Stimulated activated CD8-positive, alpha-beta memory T cell treated with anti-CD3 and anti-CD28 coated beads, Interleukin-4, amount 100 ng/mL, for 4 hours (primary cell): ENCODE measurements around the gene NPIPA1.
"Not testable (repeated sequence)": the region's sequence is repeated elsewhere in the genome, so short reads cannot be mapped to it uniquely, and the experiment has no call there.

ENCODE experiments used
- DNase-seq, 2 donors: peaks; one replicate each; pipeline ENCODE4 v3.0.0-alpha.2; 2020; ENCODE audit warnings: low read depth in 2 of 2, low spot score in 1 of 2

Gene NPIPA1

DNA sequence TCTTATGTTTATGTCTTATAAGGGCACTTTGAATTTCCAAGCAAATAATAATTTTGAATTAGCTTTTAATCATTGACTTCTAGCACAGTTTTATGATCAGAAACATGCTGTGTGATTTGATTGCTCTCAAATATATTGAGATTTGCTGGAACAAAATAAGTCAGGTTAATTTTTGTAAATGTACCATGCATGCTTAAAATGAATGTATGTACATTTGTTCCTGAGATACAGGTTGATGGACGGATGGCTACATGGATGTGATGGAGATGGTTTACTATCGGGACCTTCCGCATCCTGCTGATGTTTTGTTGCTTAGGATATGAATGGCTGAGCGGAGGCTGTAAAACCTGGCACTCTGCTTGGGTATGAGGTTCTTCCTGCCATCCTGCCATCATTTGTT lies at the start of gene NPIPA1:
NPIPA1 (plus strand) TSS at position 301 of the 400 bp plus-strand sequence; CDS start at position 301, 0 bp downstream.
- DNase-seq, result not testable (repeated sequence)

DNA sequence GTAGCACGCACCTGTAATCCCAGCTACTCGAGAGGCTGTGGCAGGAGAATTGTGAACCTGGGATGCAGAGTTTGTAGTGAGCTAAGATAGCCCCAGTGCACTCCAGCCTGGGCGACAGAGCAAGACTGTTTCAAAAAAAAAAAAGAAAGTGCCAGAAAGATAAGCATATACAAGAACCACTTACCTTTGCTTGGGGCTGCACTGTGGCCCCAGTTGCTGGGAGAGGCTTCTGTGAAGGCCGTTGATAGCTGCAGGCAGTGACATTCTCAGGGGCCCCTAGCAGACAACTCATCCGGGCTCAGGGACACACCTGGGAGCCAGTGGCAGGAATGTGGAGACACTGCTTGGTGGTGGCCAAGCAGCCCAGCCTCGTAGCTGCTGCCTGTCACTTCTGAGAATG lies 45.1 kb upstream of the NPIPA1 start:
- not testable (repeated sequence) for DNase-seq

DNA sequence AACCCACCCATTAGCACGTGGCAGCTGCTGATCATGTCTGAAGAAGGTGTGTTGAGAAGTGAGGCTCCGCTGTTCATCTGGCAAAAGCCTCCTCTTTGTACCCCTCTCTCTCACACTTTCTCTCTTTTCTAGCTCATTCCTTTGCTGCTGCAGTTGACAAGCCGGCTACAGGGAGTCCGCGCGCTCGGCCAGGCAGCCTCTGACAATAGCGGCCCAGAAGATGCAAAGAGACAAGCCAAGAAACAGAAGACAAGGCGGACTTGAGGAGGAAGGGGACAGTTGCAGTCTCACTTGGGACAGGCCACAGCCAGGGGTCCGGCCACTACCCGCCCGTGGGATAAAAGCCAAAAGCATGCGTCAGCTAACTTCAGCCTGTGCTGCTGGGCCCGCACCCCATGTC lies 41.9 kb upstream of the NPIPA1 start:
- DNase-seq, result not testable (repeated sequence)

DNA sequence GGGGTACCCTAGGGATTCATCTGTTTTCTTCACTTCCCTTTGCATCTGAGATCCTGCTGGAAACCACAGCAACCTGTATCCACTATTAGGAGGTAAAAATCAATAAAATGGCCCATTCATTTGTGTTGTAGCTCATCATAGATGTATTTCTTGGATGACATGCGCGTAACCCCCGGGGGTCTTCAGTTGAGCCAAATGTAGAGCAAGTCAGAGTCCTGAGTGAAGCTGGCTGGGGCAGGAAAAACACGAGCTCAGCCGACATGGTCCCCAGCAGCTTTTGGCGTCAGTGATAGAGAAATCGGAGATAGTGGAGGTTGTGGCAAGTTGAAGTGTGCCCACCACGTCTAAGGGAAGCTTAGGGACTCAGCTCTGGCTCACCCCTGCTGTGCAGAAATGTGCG lies 41.2 kb upstream of the NPIPA1 start:
- not testable (repeated sequence) for DNase-seq

DNA sequence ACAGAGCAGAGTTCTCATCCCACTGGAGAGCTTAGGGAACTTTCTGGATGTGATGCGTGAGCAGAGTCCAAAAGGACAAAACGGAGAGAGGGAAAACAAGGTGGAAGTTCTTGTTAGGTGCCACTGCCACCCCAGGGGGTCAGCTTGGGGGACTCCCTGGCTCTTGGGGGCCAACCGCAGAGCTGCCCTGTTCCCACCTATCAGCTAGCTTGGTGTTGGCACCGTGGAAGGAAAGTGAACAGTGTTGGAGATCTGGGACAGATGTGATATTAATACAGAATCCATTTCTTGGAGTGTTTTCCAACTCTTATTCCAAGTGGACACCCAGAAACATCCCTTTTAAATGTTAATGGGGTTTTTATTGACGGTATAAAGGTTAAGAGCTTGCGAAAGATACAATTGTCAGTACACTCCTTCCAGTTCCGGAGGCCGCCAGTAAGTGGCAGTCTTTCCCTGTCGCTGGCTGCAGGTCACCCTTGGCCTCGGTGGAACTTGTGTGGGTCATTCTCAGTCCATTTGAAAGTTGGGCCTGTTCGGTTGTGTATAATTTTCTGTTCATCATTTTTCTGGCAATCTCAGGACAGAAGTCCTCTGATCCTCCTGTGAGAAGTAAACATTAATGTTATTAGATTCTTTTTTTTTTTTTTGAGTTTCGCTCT lies 40.1 kb upstream of the NPIPA1 start:
- DNase-seq, result not testable (repeated sequence)

DNA sequence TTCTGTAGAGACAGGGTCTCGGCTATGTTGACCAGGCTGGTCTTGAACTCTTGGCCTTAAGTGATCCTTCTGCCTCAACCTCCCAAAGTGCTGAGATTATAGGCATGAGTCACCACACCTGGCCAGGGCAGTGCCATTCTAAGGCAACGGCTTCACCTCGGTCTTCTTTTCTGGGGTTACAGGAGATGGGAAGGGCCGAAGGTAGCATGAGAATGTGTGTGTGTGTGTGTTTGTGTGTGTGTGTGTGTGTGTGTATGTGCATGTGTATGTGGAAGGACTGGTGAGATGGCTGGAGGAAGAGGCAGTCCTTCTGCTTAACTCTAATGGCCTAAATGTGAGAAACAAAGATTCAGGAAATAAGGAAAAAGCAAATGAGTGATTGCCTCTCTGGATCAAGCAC lies 39.1 kb upstream of the NPIPA1 start:
- not testable (repeated sequence) for DNase-seq

DNA sequence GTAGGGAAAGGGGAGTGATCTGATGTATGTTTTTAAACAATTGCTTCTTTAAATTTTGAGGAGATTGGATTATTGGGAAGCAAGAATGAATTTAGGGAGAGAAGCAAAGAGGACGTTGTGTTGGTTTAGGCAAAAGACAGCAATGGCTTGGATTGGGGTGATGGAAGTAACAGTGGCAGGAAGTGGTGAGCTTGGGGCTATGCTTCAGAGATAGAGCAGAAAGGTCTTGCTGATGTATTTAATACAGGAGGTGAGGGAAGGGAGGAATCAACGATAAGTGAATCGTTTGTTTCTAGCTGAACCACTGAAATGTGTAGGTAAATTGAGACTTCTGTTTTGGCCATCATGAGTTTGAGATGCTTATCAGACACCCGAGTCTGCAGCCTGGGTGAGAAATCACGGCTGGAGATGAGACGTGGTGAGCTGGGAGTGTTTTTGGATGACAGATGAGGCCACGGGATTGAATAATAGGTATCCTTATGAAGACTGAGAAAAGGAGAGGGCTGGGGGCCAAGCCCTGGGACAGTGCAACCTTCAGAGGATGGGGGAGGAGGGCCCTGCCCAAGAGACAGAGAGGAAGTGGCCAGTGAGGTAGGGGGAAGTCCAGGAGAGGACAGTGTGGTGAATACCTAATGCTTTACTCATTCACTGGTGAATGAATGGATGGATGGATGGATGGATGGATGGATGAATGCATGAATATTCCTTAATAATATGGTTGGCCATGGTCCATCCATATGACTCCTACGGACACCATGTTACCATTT lies 33.9 kb upstream of the NPIPA1 start:
- DNase-seq, result not testable (repeated sequence)

DNA sequence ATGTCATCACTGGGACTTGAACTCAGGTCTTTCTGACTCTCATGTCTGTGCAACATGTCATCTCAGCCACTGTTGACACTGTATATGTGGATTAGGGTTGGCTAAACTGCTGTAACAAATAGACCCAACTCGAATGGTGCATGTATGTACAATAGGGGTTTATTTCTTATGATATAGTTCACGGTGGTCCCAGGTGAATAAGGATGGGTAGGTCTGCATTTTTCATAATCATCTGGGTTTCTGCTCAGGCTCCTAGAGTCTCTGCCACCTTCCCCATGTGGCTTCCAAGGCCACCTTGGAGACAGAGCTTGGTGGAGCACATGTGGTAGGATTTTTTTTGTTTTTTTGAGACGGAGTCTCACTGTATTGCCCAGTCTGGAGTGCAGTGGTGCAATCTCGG lies 27.5 kb upstream of the NPIPA1 start:
- DNase-seq, result not testable (repeated sequence)

DNA sequence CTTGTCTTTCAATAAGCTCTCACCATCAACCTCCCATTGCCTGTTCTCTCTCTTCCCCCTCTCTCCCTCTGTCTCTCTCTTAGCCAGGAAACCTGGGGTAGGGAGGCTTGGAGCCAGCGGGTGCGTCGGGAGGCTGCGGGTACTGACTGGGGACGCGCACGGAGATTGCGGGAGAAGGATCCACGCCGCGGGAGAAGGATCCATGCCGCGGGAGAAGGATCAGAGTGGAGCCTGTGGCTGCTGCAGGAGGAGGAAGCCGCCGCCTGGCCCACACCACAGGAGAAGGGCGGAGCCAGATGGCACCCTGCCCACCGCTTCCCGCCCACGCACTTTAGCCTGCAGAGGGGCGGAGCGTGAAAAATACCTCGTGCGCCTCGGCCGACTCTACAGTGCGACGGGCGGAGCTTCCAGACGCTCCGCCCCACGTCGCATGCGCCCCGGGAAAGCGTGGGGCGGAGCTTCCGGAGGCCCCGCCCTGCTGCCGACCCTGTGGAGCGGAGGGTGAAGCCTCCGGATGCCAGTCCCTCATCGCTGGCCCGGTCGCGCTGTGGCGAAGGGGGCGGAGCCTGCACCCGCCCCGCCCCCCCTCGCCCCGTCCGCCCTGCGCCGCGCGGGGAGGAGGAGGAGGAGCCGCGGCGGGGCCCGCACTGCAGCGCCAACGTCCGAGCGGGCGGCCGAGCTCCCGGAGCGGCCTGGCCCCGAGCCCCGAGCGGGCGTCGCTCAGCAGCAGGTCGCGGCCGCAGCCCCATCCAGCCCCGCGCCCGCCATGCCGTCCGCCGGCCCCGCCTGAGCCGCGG lies 26.2 kb upstream of the NPIPA1 start:
- DNase-seq, result not testable (repeated sequence)

DNA sequence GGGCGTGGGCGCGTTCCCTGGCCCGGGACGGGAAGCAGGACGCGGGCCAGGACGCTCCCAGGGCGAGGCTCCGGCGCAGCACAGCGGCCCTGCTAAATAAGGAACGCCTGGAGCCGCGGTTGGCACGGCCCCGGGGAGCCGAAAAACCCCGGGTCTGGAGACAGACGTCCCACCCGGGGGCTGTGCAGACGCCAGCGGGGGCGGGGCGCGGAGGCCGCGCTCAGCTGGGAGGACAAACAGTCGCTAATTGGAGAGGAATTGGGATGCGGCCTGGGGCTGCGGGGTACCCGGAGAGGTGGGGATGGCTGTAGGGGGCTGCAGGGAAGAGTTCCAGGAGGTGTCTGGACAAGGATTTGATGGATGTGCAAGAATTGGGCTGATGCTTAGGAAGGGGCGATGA lies 25.3 kb upstream of the NPIPA1 start:
- peak in 1 of 2 donors; percentile 20 for DNase-seq

DNA sequence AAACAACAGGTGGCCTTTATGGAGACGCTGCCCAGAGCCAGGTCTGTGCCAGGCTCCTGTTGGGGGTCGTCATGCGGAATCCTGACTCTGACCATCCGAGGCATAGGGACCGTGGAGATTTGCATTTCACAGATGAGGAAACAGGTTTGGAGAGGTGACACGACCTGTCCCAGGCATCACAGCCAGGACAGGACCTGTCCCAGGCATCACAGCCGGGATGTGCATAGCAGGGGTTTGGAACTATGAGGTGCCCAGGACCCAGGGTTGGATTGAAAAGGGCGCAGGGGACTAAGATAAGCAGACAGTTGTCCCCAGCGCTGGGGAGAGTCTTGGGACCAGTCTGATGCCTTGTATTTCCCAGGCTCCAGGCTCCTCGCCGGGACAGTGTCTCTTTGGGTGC lies 24.7 kb upstream of the NPIPA1 start:
- not testable (repeated sequence) for DNase-seq

DNA sequence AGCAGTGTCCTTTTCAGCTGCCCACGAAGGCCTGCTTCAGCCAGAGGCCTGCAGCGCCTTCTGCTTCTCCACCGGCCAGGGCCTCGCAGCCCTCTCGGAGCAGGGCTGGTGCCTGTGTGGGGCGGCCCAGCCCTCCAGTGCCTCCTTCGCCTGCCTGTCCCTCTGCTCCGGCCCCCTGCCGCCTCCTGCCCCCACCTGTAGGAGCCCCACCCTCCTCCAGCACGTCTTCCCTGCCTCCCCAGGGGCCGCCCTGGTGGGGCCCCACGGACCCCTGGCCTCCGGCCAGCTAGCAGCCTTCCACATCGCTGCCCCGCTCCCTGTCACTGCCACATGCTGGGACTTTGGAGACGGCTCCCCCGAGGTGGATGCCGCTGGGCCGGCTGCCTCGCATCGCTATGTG lies 18.7 kb upstream of the NPIPA1 start:
- DNase-seq, result not testable (repeated sequence)

DNA sequence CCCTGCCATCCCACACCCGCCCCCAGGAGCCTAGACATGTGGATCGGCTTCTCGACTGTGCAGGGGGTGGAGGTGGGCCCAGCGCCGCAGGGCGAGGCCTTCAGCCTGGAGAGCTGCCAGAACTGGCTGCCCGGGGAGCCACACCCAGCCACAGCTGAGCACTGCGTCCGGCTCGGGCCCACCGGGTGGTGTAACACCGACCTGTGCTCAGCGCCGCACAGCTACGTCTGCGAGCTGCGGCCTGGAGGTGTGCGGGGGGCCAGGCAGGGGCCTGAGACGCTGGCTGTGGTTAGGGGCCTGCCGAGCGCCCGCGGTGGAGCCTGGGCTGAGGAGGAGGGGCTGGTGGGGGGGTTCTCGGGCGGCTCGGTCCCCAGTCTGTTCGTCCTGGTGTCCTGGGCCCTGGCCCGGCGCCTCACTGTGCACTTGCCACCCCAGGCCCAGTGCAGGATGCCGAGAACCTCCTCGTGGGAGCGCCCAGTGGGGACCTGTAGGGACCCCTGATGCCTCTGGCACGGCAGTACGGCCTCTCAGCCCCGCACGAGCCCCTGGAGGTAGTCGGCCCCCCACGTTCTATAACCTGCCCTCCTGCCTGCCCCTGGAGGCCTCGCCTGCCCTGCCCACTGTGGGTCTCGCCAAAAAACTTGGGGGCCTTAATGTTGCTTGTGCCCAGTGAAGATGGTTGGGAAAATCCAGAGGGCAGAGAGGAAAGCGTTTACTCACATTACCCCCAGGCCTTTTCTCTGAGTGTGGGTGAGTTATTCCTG lies 17.2 kb upstream of the NPIPA1 start:
- not testable (repeated sequence) for DNase-seq

DNA sequence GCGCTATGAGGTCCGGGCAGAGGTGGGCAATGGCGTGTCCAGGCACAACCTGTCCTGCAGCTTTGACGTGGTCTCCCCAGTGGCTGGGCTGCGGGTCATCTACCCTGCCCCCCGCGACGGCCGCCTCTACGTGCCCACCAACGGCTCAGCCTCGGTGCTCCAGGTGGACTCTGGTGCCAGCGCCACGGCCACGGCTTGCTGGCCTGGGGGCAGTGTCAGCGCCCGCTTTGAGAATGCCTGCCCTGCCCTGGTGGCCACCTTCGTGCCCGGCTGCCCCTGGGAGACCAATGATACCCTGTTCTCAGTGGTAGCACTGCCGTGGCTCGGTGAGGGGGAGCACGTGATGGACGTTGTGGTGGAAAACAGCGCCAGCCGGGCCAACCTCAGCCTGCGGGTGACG lies 15.0 kb upstream of the NPIPA1 start:
- DNase-seq, result not testable (repeated sequence)

DNA sequence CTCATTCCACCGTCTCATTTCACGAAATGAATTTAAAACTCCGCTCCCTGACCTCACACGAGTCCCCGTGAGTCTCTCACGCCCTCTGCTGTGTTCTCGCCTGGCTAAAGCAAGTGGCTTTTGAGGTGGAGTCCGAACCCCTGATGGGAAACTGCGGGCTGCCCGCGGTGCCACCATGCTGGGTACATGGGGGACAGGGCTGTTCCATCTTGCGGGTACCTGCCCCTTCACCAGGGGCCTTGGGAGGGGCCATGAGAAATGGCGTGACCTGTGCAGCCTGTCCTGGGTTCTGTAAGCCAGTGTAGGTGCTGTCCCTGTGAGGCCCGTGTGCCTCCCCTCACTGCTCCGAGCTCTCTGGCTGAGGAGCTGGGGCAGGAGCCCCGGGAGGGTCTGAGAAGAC lies 14.3 kb upstream of the NPIPA1 start:
- not testable (repeated sequence) for DNase-seq

DNA sequence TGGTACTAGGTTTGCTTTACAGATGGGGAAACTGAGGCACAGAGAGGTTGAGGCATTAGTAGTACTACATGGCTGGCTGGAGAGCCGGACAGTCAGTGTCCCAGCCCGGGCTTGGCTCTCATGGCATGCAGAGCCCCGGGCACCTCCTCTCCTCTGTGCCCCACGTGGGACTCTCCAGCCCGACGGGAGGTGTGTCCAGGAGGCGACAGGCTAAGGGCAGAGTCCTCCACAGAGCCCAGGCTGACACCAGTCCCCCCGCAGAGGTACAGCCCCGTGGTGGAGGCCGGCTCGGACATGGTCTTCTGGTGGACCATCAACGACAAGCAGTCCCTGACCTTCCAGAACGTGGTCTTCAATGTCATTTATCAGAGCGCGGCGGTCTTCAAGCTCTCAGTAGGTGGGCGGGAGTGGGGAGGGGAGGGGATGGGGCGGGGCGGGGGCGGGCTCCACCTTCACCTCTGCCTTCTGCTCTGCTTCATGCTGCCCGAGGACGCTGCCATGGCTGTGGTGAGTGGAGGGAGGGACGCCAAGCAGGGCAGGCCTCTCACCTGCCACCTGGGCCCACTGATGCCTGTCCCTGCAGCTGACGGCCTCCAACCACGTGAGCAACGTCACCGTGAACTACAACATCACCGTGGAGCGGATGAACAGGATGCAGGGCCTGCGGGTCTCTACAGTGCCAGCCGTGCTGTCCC lies 13.7 kb upstream of the NPIPA1 start:
- DNase-seq, result not testable (repeated sequence)

DNA sequence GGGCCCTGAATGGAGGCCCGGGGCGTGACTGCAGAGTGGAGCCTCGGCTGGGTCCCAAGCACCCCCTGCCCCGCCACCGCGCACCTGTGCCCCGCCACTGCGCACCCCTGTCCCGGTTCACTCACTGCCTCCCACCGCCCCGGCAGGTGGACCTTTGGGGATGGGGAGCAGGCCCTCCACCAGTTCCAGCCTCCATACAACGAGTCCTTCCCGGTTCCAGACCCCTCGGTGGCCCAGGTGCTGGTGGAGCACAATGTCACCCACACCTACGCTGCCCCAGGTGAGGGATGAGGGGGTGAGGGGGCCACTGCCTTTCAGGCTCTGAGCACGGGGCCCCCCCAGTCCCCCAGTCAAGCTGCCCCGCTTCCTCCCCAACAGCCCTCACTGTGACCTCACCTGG lies 12.9 kb upstream of the NPIPA1 start:
- DNase-seq, result not testable (repeated sequence)

DNA sequence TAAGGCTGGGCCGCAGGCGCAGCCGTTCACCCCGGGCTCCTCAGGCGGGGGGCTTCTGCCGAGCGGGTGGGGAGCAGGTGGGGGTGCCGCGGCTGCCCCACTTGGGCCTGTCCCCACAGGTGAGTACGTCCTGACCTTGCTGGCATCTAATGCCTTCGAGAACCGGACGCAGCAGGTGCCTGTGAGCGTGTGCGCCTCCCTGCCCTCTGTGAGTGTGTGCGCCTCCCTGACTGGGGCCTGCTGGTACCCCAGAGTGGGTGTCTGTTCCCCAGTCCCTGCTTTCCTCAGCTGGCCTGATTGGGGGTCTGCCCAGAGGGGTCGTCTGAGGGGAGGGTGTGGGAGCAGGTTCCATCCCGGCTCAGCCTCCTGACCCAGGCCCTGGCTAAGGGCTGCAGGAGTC lies 12.3 kb upstream of the NPIPA1 start:
- not testable (repeated sequence) for DNase-seq

DNA sequence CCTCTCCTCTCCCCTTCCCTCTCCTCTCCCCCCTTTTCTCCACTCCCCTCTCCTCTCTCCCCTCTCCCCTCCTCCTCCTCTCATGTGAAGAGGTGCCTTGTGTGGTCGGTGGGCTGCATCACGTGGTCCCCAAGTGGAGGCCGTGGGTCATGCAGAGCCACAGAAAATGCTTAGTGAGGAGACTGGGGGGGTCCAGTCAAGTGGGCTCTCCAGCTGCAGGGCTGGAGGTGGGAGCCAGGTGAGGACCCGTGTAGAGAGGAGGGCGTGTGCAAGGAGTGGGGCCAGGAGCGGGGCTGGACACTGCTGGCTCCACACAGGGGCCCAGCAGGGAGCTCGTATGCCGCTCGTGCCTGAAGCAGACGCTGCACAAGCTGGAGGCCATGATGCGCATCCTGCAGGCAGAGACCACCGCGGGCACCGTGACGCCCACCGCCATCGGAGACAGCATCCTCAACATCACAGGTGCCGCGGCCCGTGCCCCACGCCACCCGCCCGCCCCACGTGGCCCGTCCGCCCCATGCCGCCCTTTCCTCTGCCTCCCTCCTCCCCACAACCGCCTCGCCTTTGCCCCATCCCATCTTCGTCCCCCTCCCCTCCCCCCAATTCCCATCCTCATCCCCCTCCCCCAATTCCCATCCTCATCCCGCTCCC lies 9.1 kb upstream of the NPIPA1 start:
- DNase-seq, result not testable (repeated sequence)

DNA sequence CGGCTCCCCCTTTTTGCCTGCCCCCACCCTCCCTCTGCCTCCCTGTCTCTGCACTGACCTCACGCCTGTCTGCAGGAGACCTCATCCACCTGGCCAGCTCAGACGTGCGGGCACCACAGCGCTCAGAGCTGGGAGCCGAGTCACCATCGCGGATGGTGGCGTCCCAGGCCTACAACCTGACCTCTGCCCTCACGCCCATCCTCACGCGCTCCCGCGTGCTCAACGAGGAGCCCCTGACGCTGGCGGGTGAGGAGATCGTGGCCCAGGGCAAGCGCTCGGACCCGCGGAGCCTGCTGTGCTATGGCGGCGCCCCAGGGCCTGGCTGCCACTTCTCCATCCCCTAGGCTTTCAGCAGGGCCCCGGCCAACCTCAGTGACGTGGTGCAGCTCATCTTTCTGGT lies 8.1 kb upstream of the NPIPA1 start:
- not testable (repeated sequence) for DNase-seq
